ENCODE measurements around the gene FAM120B.

DNA sequence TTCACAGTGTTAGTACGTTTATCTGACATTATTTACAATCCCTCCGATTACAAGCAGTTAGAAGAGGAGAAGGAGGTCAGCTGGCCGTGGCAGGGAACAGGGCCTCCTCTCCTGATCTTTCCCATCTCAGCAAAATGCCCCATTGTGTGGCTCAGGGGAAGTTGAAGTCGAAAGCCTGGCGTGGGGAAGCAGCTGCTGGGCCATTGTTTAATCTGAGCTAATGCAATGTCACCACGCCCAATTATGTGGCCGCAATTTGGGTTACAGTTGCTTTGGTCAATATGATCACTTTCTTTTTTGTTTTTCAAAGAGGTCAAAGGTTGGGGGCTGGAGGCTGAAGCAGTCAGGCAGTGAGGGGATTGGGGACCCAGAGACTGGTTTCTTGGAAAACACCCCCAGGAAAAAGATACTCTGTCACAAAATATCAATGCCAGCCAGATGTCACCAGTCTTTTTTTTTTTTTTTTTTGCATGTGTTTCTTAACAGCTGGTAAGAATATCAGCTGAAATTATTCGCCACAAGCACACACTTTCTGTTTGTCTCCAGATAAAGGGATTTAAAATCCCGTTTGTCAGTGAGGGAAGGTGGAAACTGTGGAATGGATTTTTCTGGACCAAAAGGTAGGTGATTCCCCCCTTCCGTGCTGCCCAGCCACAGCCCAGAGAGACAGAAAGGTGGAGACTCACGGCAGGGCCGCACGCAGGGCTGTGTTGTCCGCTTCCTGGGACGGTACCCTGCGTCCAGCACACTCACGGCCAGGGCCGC, 40.3 kb upstream of the FAM120B start:
- TF ChIP-seq TCF4 (CRISPR knock-in tag; IDR thresholded peaks at IDR 0.05; ENCODE audit: borderline replicate concordance) (no peak), ZNF70 (CRISPR knock-in tag; IDR thresholded peaks at IDR 0.05) (no peak)
- TF ChIP-seq, protein P1, sequence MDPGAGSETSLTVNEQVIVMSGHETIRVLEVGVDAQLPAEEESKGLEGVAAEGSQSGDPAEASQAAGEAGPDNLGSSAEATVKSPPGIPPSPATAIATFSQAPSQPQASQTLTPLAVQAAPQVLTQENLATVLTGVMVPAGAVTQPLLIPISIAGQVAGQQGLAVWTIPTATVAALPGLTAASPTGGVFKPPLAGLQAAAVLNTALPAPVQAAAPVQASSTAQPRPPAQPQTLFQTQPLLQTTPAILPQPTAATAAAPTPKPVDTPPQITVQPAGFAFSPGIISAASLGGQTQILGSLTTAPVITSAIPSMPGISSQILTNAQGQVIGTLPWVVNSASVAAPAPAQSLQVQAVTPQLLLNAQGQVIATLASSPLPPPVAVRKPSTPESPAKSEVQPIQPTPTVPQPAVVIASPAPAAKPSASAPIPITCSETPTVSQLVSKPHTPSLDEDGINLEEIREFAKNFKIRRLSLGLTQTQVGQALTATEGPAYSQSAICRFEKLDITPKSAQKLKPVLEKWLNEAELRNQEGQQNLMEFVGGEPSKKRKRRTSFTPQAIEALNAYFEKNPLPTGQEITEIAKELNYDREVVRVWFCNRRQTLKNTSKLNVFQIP (CRISPR knock-in tag; IDR thresholded peaks at IDR 0.05; ENCODE audit: borderline replicate concordance, low read depth): no peak
